NCI-H2196 treated with DMSO at 0.1 percent for 48 hours (cell line): ENCODE data around the gene CRISPLD2.

Experiments
- DNase-seq: peaks from one replicate; lab custom pipeline; 2025; ENCODE audit not compliant: unreplicated experiment; lab: John Stamatoyannopoulos, UW

The CRISPLD2 gene

GRCh38 chr16:84883301-84883700 lies 63.5 kb downstream of the CRISPLD2 start:
- DNase-seq, result no peak

DNA sequence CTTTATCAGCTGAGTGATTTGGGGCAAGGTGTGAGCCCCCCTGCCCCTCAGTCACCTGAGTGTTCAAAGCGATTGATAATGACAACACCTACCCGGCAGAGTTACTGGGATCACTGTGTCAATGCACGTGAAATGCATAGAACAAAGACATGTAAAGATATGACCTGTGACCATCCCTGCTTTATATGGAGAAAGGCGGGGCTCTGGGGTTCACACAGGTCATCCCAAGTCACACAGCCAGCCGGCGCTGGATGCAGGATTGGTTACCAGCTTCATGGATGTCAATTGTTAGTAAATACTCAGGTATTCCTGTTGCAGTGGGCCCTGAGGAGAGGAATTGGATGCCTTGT lies 64.4 kb downstream of the CRISPLD2 start:
- no peak for DNase-seq

- no peak for DNase-seq
Observed at GRCh38 chr16:84884596-84885341, 65.0 kb downstream of the CRISPLD2 start.

GRCh38 chr16:84885342-84885910 lies 65.6 kb downstream of the CRISPLD2 start:
- DNase-seq, result no peak

DNA sequence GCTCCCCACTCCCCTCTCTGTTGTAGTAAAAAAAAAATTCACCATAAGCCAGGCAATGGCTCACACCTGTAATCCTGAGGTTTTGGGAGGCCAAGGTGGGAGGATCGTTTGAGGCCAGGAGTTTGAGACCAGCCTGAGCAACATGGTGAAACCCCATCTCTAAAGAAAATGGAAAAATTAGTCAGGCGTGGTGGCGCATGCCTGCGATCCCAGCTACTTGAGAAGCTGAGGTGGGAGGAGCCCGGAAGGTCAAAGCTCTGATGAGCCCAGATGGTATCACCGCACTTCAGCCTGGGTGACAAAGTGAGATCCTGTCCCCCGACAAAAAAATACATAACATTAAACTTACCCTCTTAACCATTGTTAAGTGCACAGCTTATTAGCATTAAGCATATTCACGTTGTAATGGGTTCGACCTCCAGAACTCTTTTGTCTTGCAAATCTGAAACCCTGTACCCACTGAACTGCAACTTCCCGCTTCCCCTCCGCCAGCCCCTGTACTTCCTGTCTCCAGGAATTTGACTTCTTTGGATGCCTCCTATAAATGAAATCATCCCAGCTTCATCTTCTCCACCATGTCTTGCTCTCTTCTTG lies 66.8 kb downstream of the CRISPLD2 start:
- no peak for DNase-seq

DNA sequence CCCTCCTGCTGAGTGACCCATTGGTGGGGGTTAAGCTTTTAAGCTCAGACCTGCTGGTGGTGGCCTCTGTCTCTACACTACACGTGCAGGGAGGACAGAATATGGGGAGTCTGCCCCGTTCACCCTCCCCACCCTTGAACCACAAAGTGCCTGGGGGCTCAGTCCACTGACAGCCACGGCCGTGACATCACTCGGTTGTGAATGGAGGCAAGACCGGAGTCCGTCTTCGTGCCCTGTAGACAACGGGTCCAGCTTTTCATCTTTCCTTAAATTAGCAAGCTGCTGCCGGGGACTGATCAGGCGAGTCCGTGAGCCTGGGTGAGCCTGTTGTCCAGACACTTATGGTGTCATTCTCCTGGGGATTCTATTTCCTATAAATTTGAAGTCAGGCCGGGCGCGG lies 67.4 kb downstream of the CRISPLD2 start:
- DNase-seq, result no peak

DNA sequence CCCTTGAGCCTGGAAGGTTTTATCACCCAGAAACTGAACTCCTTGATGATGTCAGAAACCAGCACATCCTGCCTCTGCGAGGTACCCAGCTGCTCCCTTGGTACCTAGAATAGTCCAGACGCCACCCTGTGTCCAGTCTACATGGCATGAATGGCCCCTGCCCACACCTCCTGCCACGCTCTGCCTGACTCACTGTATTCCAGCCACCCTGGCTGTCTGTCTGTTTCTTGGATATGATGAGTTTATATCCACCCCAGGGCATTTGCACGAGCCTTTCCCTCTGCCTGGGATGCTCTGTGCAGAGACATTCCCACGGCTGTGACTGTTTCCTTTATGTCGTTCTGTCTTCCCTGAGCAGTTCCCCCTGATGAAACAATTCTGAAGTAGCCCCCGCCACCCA lies 68.7 kb downstream of the CRISPLD2 start:
- no peak for DNase-seq

- DNase-seq, result no peak
Observed at GRCh38 chr16:84889066-84889465, 69.3 kb downstream of the CRISPLD2 start.

- no peak for DNase-seq
Observed at GRCh38 chr16:84890427-84890826, 70.6 kb downstream of the CRISPLD2 start.

- no peak for DNase-seq
Observed at GRCh38 chr16:84891149-84891795, 71.5 kb downstream of the CRISPLD2 start.

DNA sequence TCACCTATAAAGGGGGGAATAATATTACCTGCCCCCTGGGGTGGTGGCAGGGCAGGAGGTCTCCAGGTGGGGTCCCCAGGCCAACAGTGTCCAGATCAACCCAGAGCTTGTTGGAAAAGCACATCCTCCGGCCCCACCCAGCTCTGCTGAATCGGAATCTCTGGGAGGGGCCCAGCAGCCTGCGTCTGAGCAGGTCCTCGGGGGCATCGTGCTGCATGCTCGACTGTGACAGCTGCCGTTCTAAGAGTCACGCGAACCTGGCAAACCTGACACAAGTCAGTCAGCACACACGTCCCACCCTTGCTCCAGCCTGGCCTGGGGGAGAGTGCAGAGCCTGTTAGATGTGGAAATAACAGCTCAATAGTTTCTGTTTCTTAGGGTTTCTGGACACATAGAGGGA lies 72.3 kb downstream of the CRISPLD2 start:
- DNase-seq, result no peak

DNA sequence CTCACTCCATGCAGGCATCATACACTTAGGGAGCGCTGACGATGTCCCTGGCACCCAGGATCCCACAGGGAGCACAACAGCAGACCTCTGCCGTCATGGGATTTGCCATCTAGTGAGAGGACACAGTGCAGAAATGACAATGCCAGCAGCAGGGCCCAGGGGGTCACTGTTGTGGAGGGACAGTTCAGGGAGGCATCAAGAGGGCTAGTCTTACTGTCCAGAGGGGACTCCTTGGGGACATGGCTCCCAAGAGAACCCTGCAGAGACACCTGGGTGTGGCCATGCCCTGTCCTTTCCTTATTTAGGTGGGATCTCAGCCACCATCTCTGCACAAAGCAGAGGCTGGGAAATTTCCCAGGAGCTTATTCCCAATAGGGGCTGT lies 73.7 kb downstream of the CRISPLD2 start:
- no peak for DNase-seq

DNA sequence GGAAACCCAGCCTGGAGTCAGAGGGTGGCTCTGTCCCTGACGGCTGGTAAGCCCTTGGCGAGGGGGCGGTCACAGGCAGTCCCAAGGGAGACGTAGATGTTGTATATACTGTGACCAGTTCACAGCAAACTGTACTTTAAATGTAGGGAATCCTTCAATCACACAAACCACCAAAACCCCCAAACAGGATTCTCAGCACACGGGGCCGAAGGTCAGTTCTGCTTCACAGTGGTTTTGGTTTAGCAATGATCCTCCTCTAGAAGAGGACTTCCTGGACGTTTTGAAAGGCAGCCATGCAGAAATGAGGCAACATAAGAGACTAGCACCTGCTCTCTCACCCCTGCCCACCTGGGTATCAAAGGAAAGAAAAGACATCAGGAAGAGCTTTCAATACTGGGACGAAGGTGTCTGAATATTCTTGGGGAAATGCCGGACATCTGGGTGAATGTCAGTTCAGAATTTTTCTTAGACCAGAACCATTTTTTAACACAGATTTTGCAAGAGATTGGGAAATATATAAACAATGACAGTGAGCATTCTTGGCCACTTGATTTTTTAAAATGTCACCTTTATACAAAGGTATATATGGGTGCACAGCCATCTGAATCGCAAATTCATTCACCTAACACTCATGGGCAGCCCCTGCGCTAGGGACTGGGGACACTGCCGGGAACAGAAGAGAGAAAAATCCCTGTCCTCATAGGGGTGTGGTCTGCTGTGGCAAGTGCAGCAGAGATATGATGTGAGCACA lies 74.2 kb downstream of the CRISPLD2 start:
- DNase-seq, result no peak

- no peak for DNase-seq
Observed at GRCh38 chr16:84895016-84895415, 75.2 kb downstream of the CRISPLD2 start.

DNA sequence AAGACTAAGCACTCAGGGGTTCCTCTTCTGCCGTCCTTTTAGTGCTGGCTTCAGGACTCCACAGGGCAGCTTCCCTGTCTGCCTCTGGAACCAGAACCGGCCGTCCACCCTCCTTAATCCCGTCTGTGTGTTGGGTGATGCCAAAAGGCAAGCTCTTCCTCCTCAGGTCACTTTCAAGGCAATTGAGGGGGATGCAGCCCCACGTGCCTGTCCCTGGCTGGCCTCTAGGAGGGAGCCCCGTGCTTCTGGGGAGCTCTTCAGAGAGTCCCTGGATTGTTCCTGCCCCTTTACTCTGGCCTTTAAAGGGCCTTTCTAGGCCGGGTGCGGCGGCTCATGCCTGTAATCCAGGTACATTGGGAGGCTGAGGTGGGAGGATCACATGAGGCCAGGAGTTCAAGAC lies 77.1 kb downstream of the CRISPLD2 start:
- no peak for DNase-seq

DNA sequence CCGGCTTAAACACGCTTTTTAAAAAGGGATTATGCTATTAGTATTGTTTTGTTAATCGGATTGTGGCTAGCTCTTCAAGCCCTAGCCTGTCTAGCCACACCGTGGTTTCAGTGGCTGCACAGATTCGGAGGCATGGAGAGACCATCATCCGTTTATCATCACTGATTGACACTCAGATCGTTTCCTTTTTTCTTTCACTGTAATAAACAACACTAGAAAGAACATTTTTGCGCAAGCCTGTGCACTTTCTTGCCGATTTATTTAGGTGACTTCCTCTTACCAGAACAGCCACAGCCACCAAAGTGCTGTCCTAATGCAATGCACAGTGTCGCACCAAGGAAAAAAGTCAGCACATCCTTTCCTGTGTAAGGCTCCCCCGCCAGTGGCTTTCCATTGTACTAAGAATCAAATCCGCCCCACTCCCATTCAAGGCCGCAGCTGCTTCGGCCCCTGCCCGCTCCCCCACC lies 78.2 kb downstream of the CRISPLD2 start:
- DNase-seq, result no peak

- no peak for DNase-seq
Observed at GRCh38 chr16:84898447-84898846, 78.7 kb downstream of the CRISPLD2 start.

DNA sequence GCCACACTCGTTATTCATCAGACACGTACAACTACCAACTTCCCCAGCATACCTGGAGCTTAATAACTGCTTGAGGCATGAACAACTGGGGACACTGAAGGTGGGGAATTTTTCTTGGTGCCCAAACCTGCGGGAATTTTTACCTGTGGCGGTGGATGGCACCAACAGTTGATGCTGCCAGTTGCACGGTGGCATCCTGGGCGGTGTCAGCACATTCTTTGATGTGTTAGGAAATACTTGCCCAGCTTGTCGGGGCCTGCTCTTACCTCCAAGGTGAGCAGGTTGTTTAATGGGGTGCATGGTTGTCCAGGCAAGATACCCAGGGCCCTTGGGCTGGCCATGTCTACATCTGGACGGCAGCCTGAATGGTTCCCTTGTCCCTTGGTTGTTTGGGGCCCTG lies 79.6 kb downstream of the CRISPLD2 start:
- no peak for DNase-seq

DNA sequence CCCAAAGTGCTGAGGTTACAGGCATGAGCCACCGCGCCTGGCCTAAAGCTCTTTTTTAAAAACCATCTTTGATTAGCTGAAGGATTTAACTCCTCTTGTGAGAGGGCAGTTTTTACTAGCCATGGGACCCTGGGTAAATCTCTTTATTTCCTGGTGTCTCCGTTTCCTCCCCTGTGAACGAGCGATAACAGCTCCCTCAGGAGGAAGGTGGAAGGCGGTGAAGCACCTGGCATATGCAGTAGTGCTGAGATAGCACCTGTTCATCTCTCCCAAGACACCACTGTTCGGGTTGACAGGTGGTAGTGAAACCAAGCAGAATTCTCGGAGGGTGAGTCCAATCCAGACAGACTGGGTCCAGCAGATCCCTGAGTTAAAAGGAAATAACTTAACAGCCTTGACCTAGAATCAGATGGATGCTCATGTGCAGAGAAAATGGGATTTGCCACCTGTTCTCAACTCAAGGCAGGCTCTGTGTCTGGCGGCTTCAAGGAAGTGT lies 86.2 kb downstream of the CRISPLD2 start:
- no peak for DNase-seq

GRCh38 chr16:84907051-84907450 lies 87.3 kb downstream of the CRISPLD2 start:
- no peak for DNase-seq

GRCh38 chr16:84907575-84907974 lies 87.8 kb downstream of the CRISPLD2 start:
- no peak for DNase-seq
